HG03354 (cell line): ENCODE results near the gene GALNT18.

ENCODE experiments used
- ATAC-seq: cut with Tn5 transposase; IDR thresholded peaks from one replicate; pipeline ENCODE4 v1.9.1; 2021; ENCODE audit warnings: mild to moderate bottlenecking; ENCODE audit not compliant: unreplicated experiment, poor library complexity, severe bottlenecking

Gene GALNT18

GRCh38 chr11:11571893-11572292 is 49.9 kb downstream of the GALNT18 start:
- ATAC-seq, result no peak

DNA sequence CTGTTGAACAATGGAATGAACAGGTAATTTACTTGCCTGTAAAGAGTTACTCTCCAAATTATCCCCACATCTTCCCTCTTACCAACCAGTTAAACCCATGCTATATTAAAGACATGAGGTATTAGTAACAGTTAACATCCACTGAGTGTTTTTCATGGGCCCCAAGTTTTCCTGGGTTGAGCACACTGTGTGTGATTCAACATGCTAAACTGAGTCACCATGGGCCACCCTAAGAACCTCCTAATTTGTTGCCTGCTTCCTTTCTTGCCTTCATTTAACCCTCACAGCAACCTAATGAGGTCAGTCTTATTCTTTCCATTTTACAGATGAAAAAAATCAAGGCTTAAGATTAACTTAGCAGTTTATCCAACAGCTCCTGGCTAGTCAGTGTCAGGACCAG is 51.0 kb downstream of the GALNT18 start:
- no peak for ATAC-seq

DNA sequence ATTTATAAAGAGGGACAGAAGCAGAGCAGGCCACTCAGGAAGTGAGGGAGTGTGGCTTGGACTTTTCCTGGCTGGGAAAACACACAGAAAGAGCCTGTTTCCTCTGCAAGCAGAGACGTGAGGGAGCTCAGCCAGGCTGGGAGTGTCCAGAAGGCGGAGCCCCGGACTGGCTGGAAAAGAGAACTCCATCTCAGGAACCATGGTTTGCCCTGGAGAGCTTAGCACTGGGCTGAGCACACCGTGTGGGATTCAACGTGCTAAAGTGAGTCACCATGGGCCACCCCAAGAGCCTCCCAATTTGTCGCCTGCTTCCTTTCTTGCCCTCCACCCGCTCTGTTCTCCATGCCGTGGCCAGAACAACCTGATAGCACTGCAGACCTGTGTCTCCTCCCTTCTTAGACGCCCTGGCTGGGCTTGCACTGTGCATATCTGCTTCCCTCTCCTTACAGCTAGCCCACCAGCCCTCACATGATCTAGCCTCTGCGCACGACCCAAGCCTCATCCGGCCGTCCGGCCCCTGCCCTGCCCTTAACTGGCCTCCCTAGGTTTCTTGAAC is 51.8 kb downstream of the GALNT18 start:
- ATAC-seq, result no peak

DNA sequence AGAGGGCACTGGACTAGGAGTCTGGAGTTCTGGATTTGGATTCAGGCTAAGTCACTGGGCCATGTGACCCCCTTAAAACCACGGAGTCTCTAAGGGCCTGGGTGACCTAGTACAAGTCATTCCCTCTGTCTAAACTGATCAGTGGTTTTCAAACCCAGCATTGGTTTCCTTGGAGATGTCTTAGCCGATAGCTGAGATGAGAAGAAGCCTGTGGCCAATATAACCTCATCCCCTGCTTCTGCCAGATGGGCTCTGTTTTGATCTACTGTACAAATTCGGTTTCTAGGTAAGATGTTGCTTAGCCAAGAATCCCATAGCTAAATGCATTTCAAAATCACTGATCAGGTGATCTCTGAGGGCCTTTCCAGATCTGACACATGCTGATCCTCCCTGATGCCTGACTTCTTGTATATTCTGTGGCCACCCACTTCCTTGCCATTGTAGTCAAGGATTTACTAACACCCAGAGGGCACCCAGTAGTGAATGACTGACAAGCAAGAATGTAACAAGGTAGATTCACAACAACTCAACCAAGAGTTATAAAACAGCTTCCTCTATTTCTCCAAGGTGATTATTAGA is 53.1 kb downstream of the GALNT18 start:
- no peak for ATAC-seq

DNA sequence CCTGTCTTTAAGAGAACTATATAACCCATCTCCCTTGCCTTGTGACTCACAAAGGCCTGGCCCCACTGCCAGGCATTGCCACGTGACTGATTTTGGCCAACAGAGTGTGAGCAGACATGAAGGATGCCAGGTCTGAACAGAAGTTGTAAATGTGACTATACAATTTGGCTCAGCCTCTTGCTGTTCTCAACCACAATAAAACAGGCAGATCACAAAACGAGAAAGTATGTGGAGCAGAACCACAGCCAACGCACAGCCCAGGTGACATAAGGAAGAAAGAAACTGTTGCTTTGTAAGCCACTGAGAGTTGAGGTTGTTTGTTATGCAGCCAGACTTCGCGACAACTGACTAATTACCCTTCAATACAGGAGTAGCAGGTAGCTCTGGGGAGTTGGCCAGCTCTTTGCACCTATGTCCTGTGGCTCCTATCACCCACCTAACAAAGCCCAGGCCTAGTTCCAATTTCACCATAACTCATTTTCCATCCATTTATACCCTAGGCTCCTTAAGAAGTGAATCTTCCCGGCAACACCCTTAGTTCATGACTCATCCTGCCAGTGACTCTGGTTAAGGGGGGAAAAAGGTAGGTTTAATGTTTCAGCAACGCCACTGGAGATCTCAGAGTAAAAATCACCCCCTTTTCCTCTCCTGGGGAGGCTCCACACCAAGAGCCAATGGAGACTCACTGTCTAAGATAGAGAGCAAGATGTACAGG is 53.7 kb downstream of the GALNT18 start:
- no peak for ATAC-seq

- no peak for ATAC-seq
Observed at GRCh38 chr11:11565636-11566035, 56.2 kb downstream of the GALNT18 start.

DNA sequence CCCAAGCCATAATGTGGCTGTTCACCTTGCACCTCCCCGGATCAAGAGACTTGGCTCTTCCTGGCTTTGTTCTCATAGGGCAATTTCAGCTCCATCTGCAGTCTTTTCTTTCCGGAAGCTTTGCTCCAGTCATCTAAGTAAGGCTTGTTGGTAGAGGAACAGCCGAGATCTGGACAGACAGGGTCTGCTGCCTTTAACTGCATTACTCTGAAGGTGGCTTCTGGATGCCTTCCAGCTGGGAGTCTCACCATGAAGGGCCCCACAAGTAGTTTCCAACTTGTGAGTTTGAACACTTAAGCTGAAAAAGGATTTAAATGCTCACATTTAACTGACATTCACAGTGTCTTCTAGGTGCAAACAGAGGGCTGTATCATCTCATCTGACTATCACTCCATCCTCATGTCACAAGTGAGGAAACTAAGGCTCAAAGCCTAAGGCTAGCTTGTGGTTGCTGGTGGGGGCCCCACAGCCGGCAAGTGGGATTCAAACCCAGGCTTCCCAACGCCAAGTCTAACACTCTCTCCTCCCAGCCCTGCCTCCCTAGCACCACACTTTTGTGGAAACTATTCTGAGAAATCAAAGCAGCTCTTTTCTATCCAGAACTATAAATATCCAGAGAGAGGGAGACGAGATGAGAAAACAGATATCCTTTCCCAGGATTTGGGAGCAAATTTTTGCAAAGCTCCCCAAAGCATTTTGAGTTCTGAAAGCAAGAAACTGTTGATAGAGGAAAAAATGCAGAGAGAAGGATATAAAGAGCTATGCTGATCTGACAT is 58.4 kb downstream of the GALNT18 start:
- ATAC-seq, result no peak

GRCh38 chr11:11561991-11562390 is 59.8 kb downstream of the GALNT18 start:
- ATAC-seq, result no peak

- ATAC-seq, result no peak
Observed at GRCh38 chr11:11558826-11559225, 63.0 kb downstream of the GALNT18 start.

DNA sequence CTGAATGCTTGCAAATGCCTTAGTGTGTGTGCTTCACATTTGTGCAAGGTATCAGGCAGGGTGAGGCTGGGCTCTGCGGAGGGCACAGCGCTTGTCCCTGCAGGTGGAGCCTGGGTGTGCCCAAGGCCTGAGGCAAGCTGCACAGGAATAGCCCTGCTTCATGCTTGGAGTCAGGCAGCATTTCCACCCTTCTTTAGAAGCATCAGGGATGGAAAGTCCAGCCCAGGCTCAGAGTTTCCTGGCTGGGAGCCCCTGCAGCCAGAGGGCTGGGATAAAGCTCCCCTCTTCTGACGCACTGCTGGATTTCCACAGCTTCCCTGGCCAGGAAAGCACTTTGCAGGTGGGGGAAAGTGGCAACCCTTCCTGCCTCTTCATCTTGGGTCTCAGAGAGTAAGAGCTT is 63.4 kb downstream of the GALNT18 start:
- ATAC-seq, result no peak

- no peak for ATAC-seq
Observed at GRCh38 chr11:11555208-11555607, 66.6 kb downstream of the GALNT18 start.

- no peak for ATAC-seq
Observed at GRCh38 chr11:11553573-11553972, 68.2 kb downstream of the GALNT18 start.

- no peak for ATAC-seq
Observed at GRCh38 chr11:11552529-11553087, 69.2 kb downstream of the GALNT18 start.

- ATAC-seq, result no peak
Observed at GRCh38 chr11:11550534-11550933, 71.3 kb downstream of the GALNT18 start.

GRCh38 chr11:11545285-11546275 is 76.2 kb downstream of the GALNT18 start:
- ATAC-seq, result no peak

DNA sequence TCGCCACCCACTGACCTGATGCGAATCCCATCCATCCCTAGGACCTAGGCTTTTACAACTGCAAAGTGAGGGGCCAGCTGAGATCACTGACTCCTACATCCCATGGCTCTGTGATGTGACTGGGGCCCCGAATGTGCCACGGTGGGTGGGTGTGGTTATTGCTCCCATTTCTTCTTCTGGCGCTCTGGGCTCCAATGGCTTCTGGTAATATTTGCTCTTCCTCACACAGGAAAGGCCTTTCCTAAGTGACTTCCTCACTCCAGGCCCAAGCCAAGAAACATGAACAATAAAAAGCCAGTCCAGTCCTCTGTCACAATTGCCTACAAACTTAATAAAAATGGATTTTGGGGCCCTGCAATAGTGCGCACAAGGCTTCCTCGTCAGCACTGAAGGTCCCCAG is 78.1 kb downstream of the GALNT18 start:
- no peak for ATAC-seq

DNA sequence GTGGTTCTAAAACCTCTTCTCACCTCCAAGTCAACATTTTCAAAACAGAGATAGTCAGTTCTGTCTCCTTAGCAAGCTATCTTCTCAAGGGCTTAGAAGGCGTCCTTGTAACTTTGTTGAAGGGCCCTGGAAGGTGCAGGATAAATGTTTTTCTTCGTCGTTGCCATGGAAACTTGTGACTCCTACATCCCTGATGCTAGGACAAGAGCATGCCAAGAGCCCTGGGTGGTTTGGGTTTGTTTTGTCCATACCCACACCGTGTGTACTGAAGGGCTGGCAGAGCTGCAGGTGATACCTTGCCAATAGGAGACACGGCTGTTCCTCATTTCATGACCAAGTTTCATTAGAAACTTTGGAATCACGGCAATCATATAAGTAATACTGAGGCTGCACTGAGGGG is 81.6 kb downstream of the GALNT18 start:
- no peak for ATAC-seq

- ATAC-seq, result no peak
Observed at GRCh38 chr11:11538277-11538960, 83.4 kb downstream of the GALNT18 start.

- ATAC-seq, result no peak
Observed at GRCh38 chr11:11537871-11538270, 83.9 kb downstream of the GALNT18 start.
